Activated CD4-positive, CD25-positive, alpha-beta regulatory T cell treated with anti-CD3 and anti-CD28 coated beads, Interleukin-2, amount 50 U/mL, for 24 hours (primary cell): ENCODE measurements around the gene B3GNT4.
"Not testable (repeated sequence)": the region's sequence is repeated elsewhere in the genome, so short reads cannot be mapped to it uniquely, and the experiment has no call there.

Source experiments
- ATAC-seq, 2 donors: fragments of 150-1000 bp; cut with Tn5 transposase; one replicate each; pipeline ENCODE4 v1.10.0; 2021; ENCODE audit warnings: mild to moderate bottlenecking in 1 of 2, moderate library complexity in 1 of 2

The B3GNT4 gene

GRCh38 chr12:122203301-122204166 is at the start of gene B3GNT4:
Gene B3GNT4 (plus strand): TSS chr12:122203709. CDS start chr12:122204619, 910 bp downstream.
- peak; percentile 68 to 70 for ATAC-seq

- ATAC-seq = no peak
Observed at GRCh38 chr12:122155705-122156104, 47.8 kb upstream of the B3GNT4 start.

- no peak for ATAC-seq
Observed at GRCh38 chr12:122158700-122159285, 44.7 kb upstream of the B3GNT4 start.

GRCh38 chr12:122159882-122160281 is 43.6 kb upstream of the B3GNT4 start:
- ATAC-seq = no peak

- ATAC-seq = no peak
Observed at GRCh38 chr12:122160761-122161160, 42.7 kb upstream of the B3GNT4 start.

GRCh38 chr12:122161682-122162081 is 41.8 kb upstream of the B3GNT4 start:
- ATAC-seq = no peak

- ATAC-seq = no peak
Observed at GRCh38 chr12:122162976-122163375, 40.5 kb upstream of the B3GNT4 start.

- peak; percentile 73 to 78 for ATAC-seq
Observed at GRCh38 chr12:122166422-122167349, 36.8 kb upstream of the B3GNT4 start.

GRCh38 chr12:122167356-122167925 is 36.1 kb upstream of the B3GNT4 start:
- peak; percentile 25 to 48 for ATAC-seq

GRCh38 chr12:122168492-122168891 is 35.0 kb upstream of the B3GNT4 start:
- ATAC-seq = no peak

- no peak for ATAC-seq
Observed at GRCh38 chr12:122171399-122171798, 32.1 kb upstream of the B3GNT4 start.

- ATAC-seq = no peak
Observed at GRCh38 chr12:122172262-122172939, 31.1 kb upstream of the B3GNT4 start.

GRCh38 chr12:122174155-122174845 is 29.2 kb upstream of the B3GNT4 start, which contains the start of gene IL31:
Gene IL31 (minus strand): TSS chr12:122174221. CDS start chr12:122174172, 49 bp downstream.
- peak in 1 of 2 donors; percentile 20 for ATAC-seq

GRCh38 chr12:122176473-122176872 is 27.0 kb upstream of the B3GNT4 start:
- ATAC-seq = not testable (repeated sequence)

- peak; percentile 51 to 56 for ATAC-seq
Observed at GRCh38 chr12:122182887-122183587, 20.5 kb upstream of the B3GNT4 start, which contains the start of gene LRRC43. Gene LRRC43 (plus strand): TSS chr12:122183123. CDS start chr12:122183145, 22 bp downstream.

GRCh38 chr12:122183588-122183940 is 19.9 kb upstream of the B3GNT4 start:
- ATAC-seq = no peak

GRCh38 chr12:122184517-122184916 is 19.0 kb upstream of the B3GNT4 start:
- no peak for ATAC-seq

GRCh38 chr12:122185079-122185478 is 18.4 kb upstream of the B3GNT4 start:
- ATAC-seq = no peak

GRCh38 chr12:122185494-122186082 is 17.9 kb upstream of the B3GNT4 start:
- no peak for ATAC-seq

GRCh38 chr12:122187466-122187865 is 16.0 kb upstream of the B3GNT4 start:
- ATAC-seq = no peak
